ENCODE data around the gene COL11A2. TPM values are rescaled to one million over a fixed set of nuclear protein-coding genes. Genes with fewer than 3 reads are reported as not detected.

The COL11A2 gene
- total and polyA plus RNA-seq, 5 donors from 2014 or later = 0.34 to 0.89 (median 0.43) TPM; not detected in 2

DNA sequence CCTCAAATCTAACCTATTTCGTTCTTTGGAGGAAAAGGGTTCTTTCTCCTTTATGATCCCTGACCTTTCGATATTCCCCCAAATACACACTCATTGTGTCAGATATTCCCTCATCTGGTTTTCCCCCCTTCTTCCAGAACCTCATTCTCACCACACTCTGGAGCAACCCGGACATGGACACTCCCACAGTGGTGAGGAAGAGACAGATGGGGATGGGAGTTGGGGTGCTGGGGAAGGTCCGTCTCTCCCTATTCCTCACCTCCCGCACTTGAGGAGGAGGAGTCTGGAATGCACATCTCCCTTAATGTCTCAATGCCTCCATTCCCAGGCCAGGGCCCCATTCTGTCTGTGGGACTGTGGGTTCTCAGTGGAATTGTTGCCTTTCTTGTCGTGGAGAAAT lies 9.7 kb upstream of the COL11A2 start:
- Mint-ChIP-seq H3K9me3 (peaks cover 0 to 3% (median 0%) of the 10 kb centered on the region in 7 donors), H3K27me3 (no peaks in the 10 kb centered on the region), H3K4me1 (peaks cover 10 to 86% (median 58%) of the 10 kb centered on the region in 4 donors), H3K36me3 (peaks cover 20% of the 10 kb centered on the region), H3K4me3 (peak overlapping the region; percentile 95 to 100 (median 98)), H3K27ac (peak overlapping the region; percentile 20 to 98 (median 71))
- Histone ChIP-seq H3K4me3 (ENCODE audit: low read depth, low read length) (peak overlapping the region; percentile 97), H3K27ac (ENCODE audit: insufficient read depth, low read length, poor library complexity, severe bottlenecking) (no peak overlapping the region), H3K4me1 (ENCODE audit: control insufficient read depth, insufficient read depth, low read length, poor library complexity, severe bottlenecking) (peaks cover 56% of the 10 kb centered on the region), H3K9me3 (ENCODE audit: control insufficient read depth in 2 of 2, low read length in 2 of 2) (no peaks in the 10 kb centered on the region), H3K36me3 (ENCODE audit: control insufficient read depth, insufficient read depth, low read length) (peaks cover 23% of the 10 kb centered on the region), H3K27me3 (ENCODE audit: control insufficient read depth, insufficient read depth, low read length) (no peaks in the 10 kb centered on the region)
- DNase-seq (no peak), ATAC-seq (ENCODE audit: low read depth in 2 of 2) (no peak)

- ATAC-seq (ENCODE audit: low read depth in 2 of 2) = no peak
- Mint-ChIP-seq H3K9me3 (peaks cover 0 to 3% (median 0%) of the 10 kb centered on the region in 7 donors), H3K36me3 (peaks cover 21% of the 10 kb centered on the region), H3K4me1 (peaks cover 10 to 83% (median 55%) of the 10 kb centered on the region in 4 donors), H3K27ac (peak overlapping the region; percentile 98 to 99 (median 98)), H3K4me3 (peak overlapping the region; percentile 95 to 100 (median 98)), H3K27me3 (no peaks in the 10 kb centered on the region)
- H3K9me3 ChIP-seq (ENCODE audit: control insufficient read depth in 2 of 2, low read length in 2 of 2) = no peaks in the 10 kb centered on the region
- no peak for DNase-seq
- peaks cover 31% of the 10 kb centered on the region for H3K36me3 ChIP-seq (ENCODE audit: control insufficient read depth, insufficient read depth, low read length)
- H3K27me3 ChIP-seq (ENCODE audit: control insufficient read depth, insufficient read depth, low read length) = no peaks in the 10 kb centered on the region
- peak overlapping the region; percentile 97 for H3K4me3 ChIP-seq (ENCODE audit: low read depth, low read length)
- peaks cover 56% of the 10 kb centered on the region for H3K4me1 ChIP-seq (ENCODE audit: control insufficient read depth, insufficient read depth, low read length, poor library complexity, severe bottlenecking)
- peak overlapping the region; percentile 96 for H3K27ac ChIP-seq (ENCODE audit: insufficient read depth, low read length, poor library complexity, severe bottlenecking)
These were observed 8.9 kb upstream of the COL11A2 start for GRCh38 chr6:33201147-33201545.

DNA sequence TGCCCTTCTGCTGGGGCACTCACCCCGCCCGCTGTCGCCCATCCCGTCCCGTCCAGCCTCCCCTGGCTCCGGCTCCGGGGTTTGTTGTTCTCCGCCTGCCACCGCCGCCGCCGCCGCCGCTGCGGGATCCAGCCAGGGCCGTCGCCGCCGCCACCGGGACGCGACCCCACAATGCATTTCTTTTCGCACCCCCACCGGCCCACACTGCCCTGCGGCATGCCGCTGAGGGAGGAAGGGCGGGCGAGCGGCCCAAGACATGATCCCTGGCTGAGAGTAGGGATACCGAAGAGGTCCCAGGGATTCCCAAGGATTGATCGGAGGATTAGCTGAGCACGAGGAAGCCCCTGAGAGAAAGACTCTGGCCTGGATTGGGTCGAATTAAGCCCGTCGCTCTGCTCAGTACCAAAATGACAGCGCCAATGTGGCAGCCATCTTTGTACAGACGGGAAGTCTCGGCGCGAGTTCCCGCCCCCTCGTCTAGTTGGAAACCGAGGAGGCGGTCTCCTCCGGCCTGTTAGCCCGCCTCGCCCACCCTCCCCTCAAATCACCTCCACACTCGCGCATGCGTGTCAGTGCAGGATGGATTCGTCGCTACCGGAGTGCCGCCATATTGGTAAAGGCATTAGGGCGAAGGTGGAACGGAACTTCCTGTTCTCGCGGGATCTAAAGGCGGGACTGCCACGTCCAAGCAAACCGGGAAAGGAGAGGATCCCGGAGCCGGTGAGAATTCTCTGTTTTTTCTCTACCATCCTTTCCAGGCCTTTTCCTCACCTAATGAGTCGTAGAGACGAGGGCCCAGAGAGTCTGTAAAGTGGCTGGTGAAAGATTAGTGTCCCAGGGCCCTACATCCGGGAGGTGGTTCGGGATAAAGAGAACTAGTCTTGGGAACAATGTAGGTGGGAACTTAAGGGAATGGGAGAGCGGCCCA lies 8.2 kb upstream of the COL11A2 start, which contains the start of the genes RXRB and SLC39A7:
Gene RXRB, minus strand, starts transcription at position 447 of the 928 bp plus-strand sequence. Its CDS starts 189 bp downstream, at position 258.
Gene SLC39A7, plus strand, starts transcription at position 649 of the 928 bp plus-strand sequence. CDS start 379 bp downstream, outside the sequence.
- ATAC-seq (ENCODE audit: low read depth in 2 of 2) (peak; percentile 74 to 78), DNase-seq (peak; percentile 98 to 99 (median 99))
- peaks cover 27% of the 10 kb centered on the region for H3K36me3 Mint-ChIP-seq
- peaks cover 10 to 83% (median 55%) of the 10 kb centered on the region in 4 donors for H3K4me1 Mint-ChIP-seq
- Histone ChIP-seq H3K27ac (ENCODE audit: insufficient read depth, low read length, poor library complexity, severe bottlenecking) (peak within 1 kb of the TSS; percentile 96), H3K4me3 (ENCODE audit: low read depth, low read length) (peak within 1 kb of the TSS; percentile 97), H3K4me1 (ENCODE audit: control insufficient read depth, insufficient read depth, low read length, poor library complexity, severe bottlenecking) (peaks cover 54% of the 10 kb centered on the region), H3K27me3 (ENCODE audit: control insufficient read depth, insufficient read depth, low read length) (no peaks in the 10 kb centered on the region), H3K36me3 (ENCODE audit: control insufficient read depth, insufficient read depth, low read length) (peaks cover 38% of the 10 kb centered on the region), H3K9me3 (ENCODE audit: control insufficient read depth in 2 of 2, low read length in 2 of 2) (no peaks in the 10 kb centered on the region)
- no peaks in the 10 kb centered on the region for H3K27me3 Mint-ChIP-seq
- peak within 1 kb of the TSS; percentile 95 to 100 (median 98) for H3K4me3 Mint-ChIP-seq
- H3K27ac Mint-ChIP-seq = peak within 1 kb of the TSS; percentile 98 to 99 (median 98)
- peaks cover 0 to 3% (median 0%) of the 10 kb centered on the region in 7 donors for H3K9me3 Mint-ChIP-seq

DNA sequence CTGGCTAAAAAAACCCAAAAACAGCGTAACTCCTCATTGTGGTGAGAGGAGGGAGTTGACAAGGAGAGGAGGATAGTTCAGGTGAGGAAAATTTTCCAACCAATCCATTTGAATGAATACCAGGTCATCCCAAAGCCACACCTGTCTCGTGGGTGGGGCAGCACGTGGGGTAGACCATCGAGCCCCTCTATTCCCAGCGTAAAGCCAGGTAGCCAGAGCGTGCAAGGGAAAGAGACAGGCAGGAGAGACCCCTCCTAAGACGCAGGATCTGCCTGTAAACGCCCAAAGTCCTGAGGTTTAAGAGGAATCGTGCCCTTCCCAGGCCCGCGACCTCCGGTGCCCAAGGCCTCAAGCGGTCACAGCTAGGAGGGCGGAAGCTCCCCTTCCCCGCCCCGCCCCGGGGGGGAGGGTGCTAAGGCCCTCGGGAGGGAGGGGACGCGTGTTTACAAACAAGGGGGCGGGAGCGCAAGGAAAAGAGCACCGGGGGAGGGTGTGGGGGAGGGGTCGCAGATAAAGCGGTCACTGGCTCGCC lies 7.5 kb upstream of the COL11A2 start:
- peak in 1 of 3 donors; percentile 87 for DNase-seq
- Histone ChIP-seq H3K27ac (ENCODE audit: insufficient read depth, low read length, poor library complexity, severe bottlenecking) (peak overlapping the region; percentile 96), H3K9me3 (ENCODE audit: control insufficient read depth in 2 of 2, low read length in 2 of 2) (no peaks in the 10 kb centered on the region), H3K4me3 (ENCODE audit: low read depth, low read length) (peak overlapping the region; percentile 87), H3K4me1 (ENCODE audit: control insufficient read depth, insufficient read depth, low read length, poor library complexity, severe bottlenecking) (peaks cover 46% of the 10 kb centered on the region), H3K36me3 (ENCODE audit: control insufficient read depth, insufficient read depth, low read length) (peaks cover 45% of the 10 kb centered on the region), H3K27me3 (ENCODE audit: control insufficient read depth, insufficient read depth, low read length) (no peaks in the 10 kb centered on the region)
- H3K4me3 Mint-ChIP-seq = peak overlapping the region; percentile 91 to 99 (median 96)
- peaks cover 0 to 3% (median 0%) of the 10 kb centered on the region in 7 donors for H3K9me3 Mint-ChIP-seq
- ATAC-seq (ENCODE audit: low read depth in 2 of 2) = peak; percentile 13 to 23
- peaks cover 34% of the 10 kb centered on the region for H3K36me3 Mint-ChIP-seq
- peaks cover 10 to 79% (median 51%) of the 10 kb centered on the region in 4 donors for H3K4me1 Mint-ChIP-seq
- no peaks in the 10 kb centered on the region for H3K27me3 Mint-ChIP-seq
- H3K27ac Mint-ChIP-seq = peak overlapping the region; percentile 91 to 98 (median 93)

DNA sequence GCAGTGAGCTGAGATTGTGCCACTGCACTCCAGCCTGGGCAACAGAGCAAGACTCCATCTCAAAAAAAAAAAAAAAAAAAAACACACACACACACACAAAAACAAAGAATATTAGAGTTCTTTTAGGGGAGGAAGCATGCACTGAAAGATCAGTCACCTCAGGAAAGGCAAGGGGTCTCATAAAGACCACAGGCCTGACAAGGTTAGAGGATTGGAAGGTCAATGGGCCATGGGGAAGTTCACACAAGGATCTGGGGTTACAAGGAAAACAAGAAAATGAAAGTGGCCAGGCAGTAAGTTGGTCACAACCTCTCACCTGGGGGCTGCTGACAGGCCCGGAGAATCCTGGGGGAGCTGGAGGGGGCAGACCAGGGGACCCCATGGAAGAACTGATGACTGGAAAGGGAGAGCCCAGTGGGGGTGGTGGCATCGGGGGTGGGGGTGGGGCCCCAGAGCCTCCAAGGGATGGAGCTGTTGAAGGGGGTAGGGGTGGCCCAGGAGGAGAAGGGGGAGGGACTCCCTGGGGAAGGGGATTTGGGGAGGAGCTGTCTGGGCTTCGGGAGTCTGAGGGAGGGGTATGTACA lies 6.7 kb upstream of the COL11A2 start:
- peak overlapping the region; percentile 87 for H3K4me3 ChIP-seq (ENCODE audit: low read depth, low read length)
- Mint-ChIP-seq H3K27ac (peak overlapping the region; percentile 93 to 98 (median 93)), H3K36me3 (peaks cover 36% of the 10 kb centered on the region), H3K4me3 (peak overlapping the region; percentile 88 to 99 (median 94)), H3K9me3 (peaks cover 0 to 3% (median 0%) of the 10 kb centered on the region in 7 donors), H3K4me1 (peaks cover 10 to 77% (median 48%) of the 10 kb centered on the region in 4 donors), H3K27me3 (no peaks in the 10 kb centered on the region)
- DNase-seq (no peak), ATAC-seq (ENCODE audit: low read depth in 2 of 2) (no peak)
- no peak overlapping the region for H3K27ac ChIP-seq (ENCODE audit: insufficient read depth, low read length, poor library complexity, severe bottlenecking)
- peaks cover 40% of the 10 kb centered on the region for H3K4me1 ChIP-seq (ENCODE audit: control insufficient read depth, insufficient read depth, low read length, poor library complexity, severe bottlenecking)
- H3K36me3 ChIP-seq (ENCODE audit: control insufficient read depth, insufficient read depth, low read length) = peaks cover 50% of the 10 kb centered on the region
- H3K27me3 ChIP-seq (ENCODE audit: control insufficient read depth, insufficient read depth, low read length) = no peaks in the 10 kb centered on the region
- no peaks in the 10 kb centered on the region for H3K9me3 ChIP-seq (ENCODE audit: control insufficient read depth in 2 of 2, low read length in 2 of 2)

- Mint-ChIP-seq H3K27me3 (no peaks in the 10 kb centered on the region), H3K9me3 (peaks cover 0 to 3% (median 0%) of the 10 kb centered on the region in 7 donors), H3K4me3 (peak overlapping the region; percentile 88 to 99 (median 94)), H3K27ac (peak overlapping the region; percentile 90 to 98 (median 93)), H3K4me1 (peaks cover 10 to 74% (median 47%) of the 10 kb centered on the region in 4 donors), H3K36me3 (peaks cover 34% of the 10 kb centered on the region)
- Histone ChIP-seq H3K4me1 (ENCODE audit: control insufficient read depth, insufficient read depth, low read length, poor library complexity, severe bottlenecking) (peaks cover 42% of the 10 kb centered on the region), H3K4me3 (ENCODE audit: low read depth, low read length) (no peak overlapping the region), H3K27me3 (ENCODE audit: control insufficient read depth, insufficient read depth, low read length) (no peaks in the 10 kb centered on the region), H3K9me3 (ENCODE audit: control insufficient read depth in 2 of 2, low read length in 2 of 2) (no peaks in the 10 kb centered on the region), H3K36me3 (ENCODE audit: control insufficient read depth, insufficient read depth, low read length) (peaks cover 45% of the 10 kb centered on the region), H3K27ac (ENCODE audit: insufficient read depth, low read length, poor library complexity, severe bottlenecking) (no peak overlapping the region)
- DNase-seq (no peak), ATAC-seq (ENCODE audit: low read depth in 2 of 2) (no peak)
These were observed 6.0 kb upstream of the COL11A2 start for GRCh38 chr6:33198159-33198852.
